MM.1S (cell line): ENCODE data around the gene GNG5.

Source experiments
- DNase-seq: peaks from one replicate; pipeline ENCODE4 v3.0.0-alpha.2; 2015
- H2AFZ ChIP-seq: fragments of 300-600 bp; sonication (generic); 2 replicates; pipeline ENCODE4 v1.6.0; 2016; ENCODE audit warnings: antibody characterized with exemption, low read length
- H3F3A ChIP-seq: fragments of 300-600 bp; sonication (generic); 2 replicates; pipeline ENCODE4 v1.6.1; 2016; ENCODE audit warnings: mild to moderate bottlenecking, antibody characterized with exemption, low read length, moderate library complexity, mixed read lengths; ENCODE audit not compliant: insufficient read depth
- H3K27ac ChIP-seq: fragments of 300-600 bp; sonication (generic); 2 replicates; pipeline ENCODE4 v1.5.1; 2016; ENCODE audit warnings: mild to moderate bottlenecking, low read length
- H3K27me3 ChIP-seq: fragments of 300-600 bp; sonication (generic); replicated peaks from 2 replicates; pipeline ENCODE4 v1.6.0; 2016; ENCODE audit warnings: low read length; ENCODE audit not compliant: insufficient read depth
- H3K36me3 ChIP-seq: fragments of 300-600 bp; sonication (generic); replicated peaks from 2 replicates; pipeline ENCODE4 v1.6.1; 2016; ENCODE audit warnings: mild to moderate bottlenecking, low read length, mixed read lengths; ENCODE audit not compliant: insufficient read depth
- H3K4me1 ChIP-seq: fragments of 300-600 bp; sonication (generic); 2 replicates; pipeline ENCODE4 v1.6.1; 2016; ENCODE audit warnings: low read length, mixed read lengths
- H3K4me2 ChIP-seq: fragments of 300-600 bp; sonication (generic); 2 replicates; pipeline ENCODE4 v1.6.0; 2016; ENCODE audit warnings: low read depth, low read length
- H3K4me3 ChIP-seq: fragments of 300-600 bp; sonication (generic); 2 replicates; pipeline ENCODE4 v1.5.1; 2016; ENCODE audit warnings: low read length, mixed read lengths
- H3K79me2 ChIP-seq: fragments of 300-600 bp; sonication (generic); 2 replicates; pipeline ENCODE4 v1.6.1; 2016; ENCODE audit warnings: mixed run types, low read length, mixed read lengths
- H3K9ac ChIP-seq: fragments of 300-600 bp; sonication (generic); 2 replicates; pipeline ENCODE4 v1.6.1; 2016; ENCODE audit warnings: low read length, mixed read lengths
- H3K9me2 ChIP-seq: fragments of 300-600 bp; sonication (generic); replicated peaks from 2 replicates; pipeline ENCODE4 v1.6.1; 2016; ENCODE audit warnings: mild to moderate bottlenecking, low read length, mixed read lengths; ENCODE audit not compliant: insufficient read depth
- H3K9me3 ChIP-seq: fragments of 300-600 bp; sonication (generic); replicated peaks from 2 replicates; pipeline ENCODE4 v1.6.1; 2016; ENCODE audit warnings: mild to moderate bottlenecking, low read length, mixed read lengths; ENCODE audit not compliant: insufficient read depth
- H4K20me1 ChIP-seq: fragments of 300-600 bp; sonication (generic); 2 replicates; pipeline ENCODE4 v1.6.1; 2016; ENCODE audit warnings: mild to moderate bottlenecking, low read length, moderate library complexity, mixed read lengths; ENCODE audit not compliant: insufficient read depth
- EZH2 ChIP-seq: fragments of 300-600 bp; sonication (generic); optimal IDR thresholded peaks from 2 replicates; pipeline ENCODE3; 2017; ENCODE audit warnings: low read depth, mild to moderate bottlenecking, antibody characterized with exemption, low read length, mixed read lengths
- EZH2phosphoT487 ChIP-seq: fragments of 300-600 bp; sonication (generic); IDR thresholded peaks from 2 replicates; pipeline ENCODE4 v1.6.1; 2018; ENCODE audit warnings: antibody characterized with exemption, low read length
- TF ChIP-seq, protein P1 (sequence below): fragments of 300-600 bp; sonication (generic); IDR thresholded peaks from 2 replicates; pipeline ENCODE4 v1.5.1; 2016; ENCODE audit warnings: antibody characterized with exemption, low read length, mixed read lengths

The GNG5 gene

DNA sequence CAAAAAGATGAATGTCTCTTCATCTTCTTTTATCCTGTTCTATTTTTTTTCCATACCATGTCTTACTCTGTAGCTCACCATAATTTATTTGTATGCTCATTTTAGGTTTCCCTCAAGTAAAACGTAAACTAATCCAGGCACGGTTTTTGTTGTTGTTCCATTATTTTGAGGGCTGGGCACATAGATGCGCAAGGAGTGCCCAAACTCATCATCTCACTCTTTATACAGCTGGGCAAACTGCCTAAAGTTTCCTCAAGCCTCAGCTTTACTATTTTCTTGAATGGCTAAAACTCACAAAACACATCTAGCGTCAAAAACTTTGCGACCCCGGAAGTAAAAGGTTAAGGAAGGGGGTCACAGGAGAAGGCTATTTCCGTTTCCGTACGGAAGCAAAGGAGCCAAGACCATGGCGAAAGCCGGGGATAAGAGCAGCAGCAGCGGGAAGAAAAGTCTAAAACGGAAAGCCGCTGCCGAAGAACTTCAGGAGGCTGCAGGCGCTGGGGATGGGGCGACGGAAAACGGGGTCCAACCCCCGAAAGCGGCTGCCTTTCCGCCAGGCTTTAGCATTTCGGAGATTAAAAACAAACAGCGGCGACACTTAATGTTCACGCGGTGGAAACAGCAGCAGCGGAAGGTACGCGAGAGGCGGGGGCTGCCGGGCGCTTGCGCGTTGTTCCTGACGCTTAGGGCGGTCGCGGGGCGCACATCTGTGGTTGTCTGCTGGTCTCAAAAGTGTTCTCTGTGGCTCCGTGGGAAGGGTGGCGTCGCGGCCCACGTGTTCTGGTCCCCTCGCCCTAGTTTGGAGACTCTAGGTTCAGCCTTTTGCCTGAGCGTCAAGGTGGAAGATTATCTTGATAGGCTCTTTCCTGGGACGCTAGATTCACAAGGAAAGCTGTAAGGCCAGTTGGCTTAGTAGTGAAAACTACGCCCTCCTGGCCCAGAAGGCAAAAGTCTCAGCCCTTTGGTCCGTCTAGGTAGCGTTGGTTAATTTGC is 27.2 kb downstream of the GNG5 start, which contains the start of gene RPF1:
Gene RPF1, plus strand, starts transcription at position 391 of the 993 bp plus-strand sequence. Its CDS starts 16 bp downstream, at position 407.
- Histone ChIP-seq H3K9ac (peak within 1 kb of the TSS; percentile 71), H3K27ac (peak within 1 kb of the TSS; percentile 79; the same call in 1 of the 2 replicates), H3K27me3 (no peaks in the 10 kb centered on the region), H3K4me3 (peak within 1 kb of the TSS; percentile 78), H3F3A (0 out of 2 replicates have a peak, but pooled peaks cover 2% of the 10 kb centered on the region), H3K36me3 (no peaks in the 10 kb centered on the region; the same call in 1 of the 2 replicates), H2AFZ (peak within 1 kb of the TSS; percentile 99), H4K20me1 (no peaks in the 10 kb centered on the region), H3K9me3 (no peaks in the 10 kb centered on the region; the same call in 1 of the 2 replicates), H3K4me2 (peak within 1 kb of the TSS; percentile 76), H3K4me1 (no peaks in the 10 kb centered on the region), H3K9me2 (no peaks in the 10 kb centered on the region), H3K79me2 (peaks cover 32% of the 10 kb centered on the region)
- no peak for TF ChIP-seq EZH2phosphoT487
- no peak for TF ChIP-seq EZH2
- TF ChIP-seq, protein P1, sequence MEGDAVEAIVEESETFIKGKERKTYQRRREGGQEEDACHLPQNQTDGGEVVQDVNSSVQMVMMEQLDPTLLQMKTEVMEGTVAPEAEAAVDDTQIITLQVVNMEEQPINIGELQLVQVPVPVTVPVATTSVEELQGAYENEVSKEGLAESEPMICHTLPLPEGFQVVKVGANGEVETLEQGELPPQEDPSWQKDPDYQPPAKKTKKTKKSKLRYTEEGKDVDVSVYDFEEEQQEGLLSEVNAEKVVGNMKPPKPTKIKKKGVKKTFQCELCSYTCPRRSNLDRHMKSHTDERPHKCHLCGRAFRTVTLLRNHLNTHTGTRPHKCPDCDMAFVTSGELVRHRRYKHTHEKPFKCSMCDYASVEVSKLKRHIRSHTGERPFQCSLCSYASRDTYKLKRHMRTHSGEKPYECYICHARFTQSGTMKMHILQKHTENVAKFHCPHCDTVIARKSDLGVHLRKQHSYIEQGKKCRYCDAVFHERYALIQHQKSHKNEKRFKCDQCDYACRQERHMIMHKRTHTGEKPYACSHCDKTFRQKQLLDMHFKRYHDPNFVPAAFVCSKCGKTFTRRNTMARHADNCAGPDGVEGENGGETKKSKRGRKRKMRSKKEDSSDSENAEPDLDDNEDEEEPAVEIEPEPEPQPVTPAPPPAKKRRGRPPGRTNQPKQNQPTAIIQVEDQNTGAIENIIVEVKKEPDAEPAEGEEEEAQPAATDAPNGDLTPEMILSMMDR: no peak
- DNase-seq: peak; percentile 66

DNA sequence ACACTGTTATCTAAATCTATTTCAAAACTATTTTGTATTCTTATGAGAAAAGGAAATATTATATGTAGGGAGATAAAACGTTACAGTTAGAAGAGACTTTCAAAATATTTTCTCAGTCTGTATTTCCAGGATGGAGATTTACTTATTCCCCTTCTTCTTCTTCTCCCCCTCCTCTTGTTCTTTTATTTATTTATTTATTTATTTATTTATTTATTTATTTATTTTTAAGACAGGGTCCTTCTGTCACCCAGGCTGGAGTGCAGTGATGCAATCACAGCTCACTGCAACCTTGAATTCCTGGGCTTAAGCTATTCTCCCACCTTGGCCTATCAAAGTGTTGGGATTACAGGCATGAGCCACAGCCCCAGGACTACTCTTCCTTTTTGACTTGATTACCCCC is 30.2 kb downstream of the GNG5 start:
- H3K9ac ChIP-seq: no peak overlapping the region
- DNase-seq: no peak
- no peak overlapping the region for H2AFZ ChIP-seq
- H3K4me3 ChIP-seq: no peak overlapping the region
- H3K36me3 ChIP-seq: no peaks in the 10 kb centered on the region
- H3K27me3 ChIP-seq: no peaks in the 10 kb centered on the region
- H3K27ac ChIP-seq: no peak overlapping the region
- no peak overlapping the region for H3K4me2 ChIP-seq
- no peaks in the 10 kb centered on the region; the same call in 1 of the 2 replicates for H3K9me3 ChIP-seq
- H3F3A ChIP-seq: 0 out of 2 replicates have a peak, but pooled peaks cover 2% of the 10 kb centered on the region
- H3K79me2 ChIP-seq: peaks cover 17% of the 10 kb centered on the region
- no peaks in the 10 kb centered on the region for H4K20me1 ChIP-seq
- H3K9me2 ChIP-seq: no peaks in the 10 kb centered on the region
- no peak for TF ChIP-seq EZH2phosphoT487
- no peak for TF ChIP-seq EZH2
- TF ChIP-seq, protein P1: no peak
- H3K4me1 ChIP-seq: no peaks in the 10 kb centered on the region

DNA sequence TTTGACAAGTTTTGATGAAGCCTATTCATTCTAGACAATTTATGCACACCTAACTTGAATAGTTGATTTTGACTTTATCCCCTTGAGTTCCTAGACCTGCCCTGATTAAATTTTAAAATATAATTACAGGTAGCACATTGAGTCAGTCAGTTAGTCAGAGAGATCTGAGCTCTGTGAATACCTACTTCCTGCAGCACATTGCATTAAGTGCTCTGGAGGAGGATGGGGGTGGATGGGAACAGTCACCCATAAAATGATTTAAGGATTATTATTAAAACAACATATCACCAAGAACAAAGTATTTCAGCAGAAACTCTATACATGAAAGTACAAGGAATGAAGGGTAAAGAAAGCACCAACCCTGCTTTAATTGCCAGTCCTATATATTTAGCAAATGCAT is 39.1 kb downstream of the GNG5 start:
- Histone ChIP-seq H2AFZ (no peak overlapping the region), H3K36me3 (no peaks in the 10 kb centered on the region)

More for the DNA sequence above, 39.1 kb downstream of the GNG5 start:
- Histone ChIP-seq H3K4me3 (no peak overlapping the region), H3F3A (no peaks in the 10 kb centered on the region), H3K9me3 (no peaks in the 10 kb centered on the region), H3K4me2 (no peak overlapping the region), H4K20me1 (no peaks in the 10 kb centered on the region), H3K9ac (no peak overlapping the region), H3K4me1 (no peaks in the 10 kb centered on the region), H3K27ac (no peak overlapping the region), H3K79me2 (no peaks in the 10 kb centered on the region), H3K9me2 (no peaks in the 10 kb centered on the region), H3K27me3 (no peaks in the 10 kb centered on the region)
- no peak for TF ChIP-seq EZH2
- TF ChIP-seq, protein P1: no peak
- TF ChIP-seq EZH2phosphoT487: no peak
- DNase-seq: no peak
